ENCODE measurements around the gene MIGA2.
A peak's percentile ranks its signal among the peaks of the same experiment; 100 is the strongest.
"Not testable (repeated sequence)": the region's sequence is repeated elsewhere in the genome, so short reads cannot be mapped to it uniquely, and the experiment has no call there.

MIGA2 gene

GRCh38 chr9:129103595-129103965, 67.2 kb downstream of the MIGA2 start:
- DNase-seq: no peak

- DNase-seq: no peak
Observed at GRCh38 chr9:129104051-129104450, 67.6 kb downstream of the MIGA2 start.

- no peak for DNase-seq
Observed at GRCh38 chr9:129105857-129106694, 69.7 kb downstream of the MIGA2 start.

- DNase-seq: no peak
Observed at GRCh38 chr9:129107651-129108050, 71.2 kb downstream of the MIGA2 start.

GRCh38 chr9:129108083-129108804, 71.8 kb downstream of the MIGA2 start:
- no peak for DNase-seq

- no peak for DNase-seq
Observed at GRCh38 chr9:129108805-129109536, 72.5 kb downstream of the MIGA2 start.

- peak; percentile 18 to 30 for DNase-seq
Observed at GRCh38 chr9:129109537-129109903, 73.1 kb downstream of the MIGA2 start.

- peak in 1 of 2 donors; percentile 7 for DNase-seq
Observed at GRCh38 chr9:129109952-129110739, 73.7 kb downstream of the MIGA2 start.

GRCh38 chr9:129110740-129111527, 74.5 kb downstream of the MIGA2 start, which contains the start of the genes CRAT and PTPA:
CRAT (minus strand) TSS chr9:129110793; CDS start chr9:129110509, 284 bp downstream.
PTPA (plus strand) TSS chr9:129111415; CDS start chr9:129111601, 186 bp downstream.
- peak; percentile 96 for DNase-seq

GRCh38 chr9:129111528-129112151, 75.2 kb downstream of the MIGA2 start:
- DNase-seq: peak in 1 of 2 donors; percentile 23

GRCh38 chr9:129112526-129112925, 76.1 kb downstream of the MIGA2 start:
- DNase-seq: not testable (repeated sequence)

- no peak for DNase-seq
Observed at GRCh38 chr9:129113645-129114304, 77.3 kb downstream of the MIGA2 start.

- no peak for DNase-seq
Observed at GRCh38 chr9:129118799-129119198, 82.4 kb downstream of the MIGA2 start.

- DNase-seq: no peak
Observed at GRCh38 chr9:129121483-129121882, 85.1 kb downstream of the MIGA2 start.

Measured in CD4-positive, alpha-beta T cell treated with Interferon alpha-2 for 1 hour (primary cell).